SU-DHL-6 (cell line): ENCODE data around the gene RAB40B.

Experiments
- H2AFZ ChIP-seq: fragments of 200-600 bp; sonication (generic); 2 replicates; pipeline ENCODE4 v1.6.1; 2014; ENCODE audit warnings: low read depth, mild to moderate bottlenecking, moderate library complexity, mixed read lengths, antibody characterized with exemption, low read length; ENCODE audit not compliant: severe bottlenecking
- H3F3A ChIP-seq: fragments of 200-600 bp; shearing (Covaris generic); 2 replicates; pipeline ENCODE4 v1.6.0; 2016; ENCODE audit warnings: antibody characterized with exemption, mild to moderate bottlenecking; ENCODE audit not compliant: insufficient read depth
- H3K27ac ChIP-seq: fragments of 200-600 bp; sonication (generic); 2 replicates; pipeline ENCODE4 v1.5.1; 2016; ENCODE audit warnings: low read depth, mild to moderate bottlenecking, low read length, moderate library complexity, mixed read lengths
- H3K27me3 ChIP-seq: fragments of 200-600 bp; sonication (generic), shearing (Covaris generic); 2 replicates; pipeline ENCODE4 v1.6.0; 2014; ENCODE audit warnings: mild to moderate bottlenecking, low read length
- H3K36me3 ChIP-seq: fragments of 200-600 bp; sonication (generic); 2 replicates; pipeline ENCODE4 v1.6.1; 2014; ENCODE audit warnings: mild to moderate bottlenecking, low read length, mixed read lengths
- H3K4me2 ChIP-seq: fragments of 300-600, 200-600 bp; shearing (Covaris generic), sonication (generic); 2 replicates; pipeline ENCODE4 v1.6.0; 2014; ENCODE audit warnings: low read length, low read depth, mild to moderate bottlenecking; ENCODE audit not compliant: poor library complexity, severe bottlenecking
- H3K4me3 ChIP-seq: fragments of 200-600 bp; sonication (generic); 2 replicates; pipeline ENCODE4 v1.5.1; 2014; ENCODE audit warnings: antibody characterized with exemption, low read length, mild to moderate bottlenecking, mixed read lengths; ENCODE audit not compliant: insufficient read depth, poor library complexity, severe bottlenecking
- H3K79me2 ChIP-seq: fragments of 200-600 bp; sonication (generic); 2 replicates; pipeline ENCODE4 v1.6.1; 2014; ENCODE audit warnings: mild to moderate bottlenecking, low read length, moderate library complexity; ENCODE audit not compliant: insufficient read depth
- H3K9ac ChIP-seq: fragments of 200-600 bp; sonication (generic); 2 replicates; pipeline ENCODE4 v1.7.0; 2014; ENCODE audit warnings: mild to moderate bottlenecking, low read length
- H3K9me2 ChIP-seq: fragments of 200-600 bp; sonication (generic); replicated peaks from 2 replicates; pipeline ENCODE4 v1.6.1; 2014; ENCODE audit warnings: low read length; ENCODE audit not compliant: insufficient read depth
- H3K9me3 ChIP-seq: fragments of 200-600 bp; sonication (generic); 2 replicates; pipeline ENCODE4 v1.6.1; 2014; ENCODE audit warnings: low read length, mixed read lengths; ENCODE audit not compliant: insufficient read depth
- H4K20me1 ChIP-seq: fragments of 200-600 bp; sonication (generic); 2 replicates; pipeline ENCODE4 v1.6.1; 2014; ENCODE audit warnings: low read depth, mild to moderate bottlenecking, antibody characterized with exemption, low read length, moderate library complexity, mixed read lengths
- EZH2phosphoT487 ChIP-seq: fragments of 200-600 bp; sonication (generic), shearing (Covaris generic); conservative IDR thresholded peaks from 2 replicates; pipeline ENCODE4 v1.6.1; 2018; ENCODE audit warnings: mild to moderate bottlenecking, antibody characterized with exemption, low read length, moderate library complexity, mixed read lengths
- TF ChIP-seq, protein P1 (sequence below): fragments of 200-600 bp; sonication (generic); IDR thresholded peaks from one replicate; pipeline ENCODE4 v1.5.1; 2017; ENCODE audit warnings: antibody characterized with exemption, mild to moderate bottlenecking, low read length, moderate library complexity; ENCODE audit not compliant: insufficient read depth, poor library complexity, severe bottlenecking

Gene RAB40B

DNA sequence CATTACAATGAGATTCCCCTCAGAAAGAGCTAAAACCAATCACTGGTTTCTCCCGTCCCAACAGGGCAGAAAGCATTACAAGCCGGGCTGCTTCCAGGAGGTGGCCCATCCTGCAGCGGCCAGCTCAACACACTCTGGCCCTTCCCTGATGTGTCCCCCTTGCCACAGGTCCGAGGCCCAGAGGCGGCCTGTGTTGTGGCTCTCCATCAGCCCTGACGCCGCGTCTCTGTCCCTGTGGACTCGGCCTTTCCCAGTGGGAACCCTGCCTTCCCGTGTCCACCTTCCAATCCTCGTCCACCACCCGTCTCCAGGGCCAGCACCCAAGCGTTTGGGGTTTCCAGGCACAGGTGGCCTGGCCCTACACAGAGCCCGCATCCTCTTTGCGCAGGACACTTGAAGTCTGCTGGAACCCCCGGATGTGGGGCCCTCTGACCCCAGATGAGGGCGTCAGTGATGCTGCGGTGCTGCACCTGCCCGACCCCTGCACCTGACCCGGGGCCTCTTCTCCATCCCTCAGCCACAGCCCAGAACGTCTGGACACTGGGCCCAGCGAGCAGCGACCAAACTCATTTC is 21.1 kb downstream of the RAB40B start:
- H3K79me2 ChIP-seq, result no peaks in the 10 kb centered on the region
- no peak overlapping the region for H3K4me3 ChIP-seq
- peak overlapping the region; percentile 76 for H2AFZ ChIP-seq
- no peak for TF ChIP-seq EZH2phosphoT487
- TF ChIP-seq, protein P1, sequence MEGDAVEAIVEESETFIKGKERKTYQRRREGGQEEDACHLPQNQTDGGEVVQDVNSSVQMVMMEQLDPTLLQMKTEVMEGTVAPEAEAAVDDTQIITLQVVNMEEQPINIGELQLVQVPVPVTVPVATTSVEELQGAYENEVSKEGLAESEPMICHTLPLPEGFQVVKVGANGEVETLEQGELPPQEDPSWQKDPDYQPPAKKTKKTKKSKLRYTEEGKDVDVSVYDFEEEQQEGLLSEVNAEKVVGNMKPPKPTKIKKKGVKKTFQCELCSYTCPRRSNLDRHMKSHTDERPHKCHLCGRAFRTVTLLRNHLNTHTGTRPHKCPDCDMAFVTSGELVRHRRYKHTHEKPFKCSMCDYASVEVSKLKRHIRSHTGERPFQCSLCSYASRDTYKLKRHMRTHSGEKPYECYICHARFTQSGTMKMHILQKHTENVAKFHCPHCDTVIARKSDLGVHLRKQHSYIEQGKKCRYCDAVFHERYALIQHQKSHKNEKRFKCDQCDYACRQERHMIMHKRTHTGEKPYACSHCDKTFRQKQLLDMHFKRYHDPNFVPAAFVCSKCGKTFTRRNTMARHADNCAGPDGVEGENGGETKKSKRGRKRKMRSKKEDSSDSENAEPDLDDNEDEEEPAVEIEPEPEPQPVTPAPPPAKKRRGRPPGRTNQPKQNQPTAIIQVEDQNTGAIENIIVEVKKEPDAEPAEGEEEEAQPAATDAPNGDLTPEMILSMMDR, result no peak
- H3F3A ChIP-seq, result peaks cover 12% of the 10 kb centered on the region
- H3K27ac ChIP-seq, result peak overlapping the region; percentile 96
- H3K9ac ChIP-seq, result peak overlapping the region; percentile 50
- no peaks in the 10 kb centered on the region for H3K9me3 ChIP-seq
- no peaks in the 10 kb centered on the region for H4K20me1 ChIP-seq
- H3K36me3 ChIP-seq, result no peaks in the 10 kb centered on the region
- H3K27me3 ChIP-seq, result no peaks in the 10 kb centered on the region
- peak overlapping the region; percentile 68 for H3K4me2 ChIP-seq
- no peaks in the 10 kb centered on the region for H3K9me2 ChIP-seq

DNA sequence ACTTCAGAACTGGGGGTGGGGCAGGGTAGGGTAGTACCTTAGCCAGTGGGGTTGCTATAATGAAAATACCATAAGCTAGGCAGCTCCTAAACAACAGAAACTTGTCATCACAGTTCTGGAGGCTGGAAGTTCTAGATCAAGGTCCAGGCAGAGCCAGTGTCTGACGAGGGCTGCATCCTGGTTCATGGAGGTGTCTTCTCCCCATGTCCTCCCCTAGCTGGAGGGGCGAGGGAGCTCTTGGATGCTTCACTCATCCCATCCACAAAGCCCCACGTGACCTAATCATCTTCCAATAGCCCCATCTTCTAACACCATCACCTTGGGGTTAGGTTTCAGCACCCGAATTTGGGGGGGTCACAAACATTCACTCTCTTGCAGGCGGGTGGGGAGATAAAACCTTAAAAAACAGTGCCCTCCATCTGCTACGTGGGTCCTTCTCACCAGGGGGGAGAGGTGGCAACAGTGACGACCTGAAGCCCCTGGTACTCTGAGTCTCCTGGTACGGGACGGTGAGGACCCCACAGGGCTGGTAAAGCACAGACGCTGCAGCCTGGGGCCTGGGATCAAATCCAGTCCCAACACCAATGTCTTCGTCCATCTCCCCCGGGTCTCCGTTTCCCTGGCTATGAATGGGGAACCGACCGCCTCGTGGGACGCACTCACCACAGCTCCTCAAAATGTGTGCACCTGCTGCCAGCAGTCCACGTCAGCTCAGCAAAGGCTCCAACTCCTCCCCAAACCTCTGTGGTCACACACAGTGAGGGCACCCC is 22.8 kb downstream of the RAB40B start:
- Histone ChIP-seq H4K20me1 (no peaks in the 10 kb centered on the region), H3K9ac (no peak overlapping the region), H3K4me3 (no peak overlapping the region), H3K4me2 (no peak overlapping the region), H3K36me3 (no peaks in the 10 kb centered on the region), H2AFZ (no peak overlapping the region), H3K27ac (no peak overlapping the region), H3K79me2 (no peaks in the 10 kb centered on the region), H3K9me2 (no peaks in the 10 kb centered on the region), H3K27me3 (no peaks in the 10 kb centered on the region), H3F3A (peaks cover 10% of the 10 kb centered on the region), H3K9me3 (no peaks in the 10 kb centered on the region)
- TF ChIP-seq EZH2phosphoT487, result no peak
- TF ChIP-seq, protein P1, result no peak

DNA sequence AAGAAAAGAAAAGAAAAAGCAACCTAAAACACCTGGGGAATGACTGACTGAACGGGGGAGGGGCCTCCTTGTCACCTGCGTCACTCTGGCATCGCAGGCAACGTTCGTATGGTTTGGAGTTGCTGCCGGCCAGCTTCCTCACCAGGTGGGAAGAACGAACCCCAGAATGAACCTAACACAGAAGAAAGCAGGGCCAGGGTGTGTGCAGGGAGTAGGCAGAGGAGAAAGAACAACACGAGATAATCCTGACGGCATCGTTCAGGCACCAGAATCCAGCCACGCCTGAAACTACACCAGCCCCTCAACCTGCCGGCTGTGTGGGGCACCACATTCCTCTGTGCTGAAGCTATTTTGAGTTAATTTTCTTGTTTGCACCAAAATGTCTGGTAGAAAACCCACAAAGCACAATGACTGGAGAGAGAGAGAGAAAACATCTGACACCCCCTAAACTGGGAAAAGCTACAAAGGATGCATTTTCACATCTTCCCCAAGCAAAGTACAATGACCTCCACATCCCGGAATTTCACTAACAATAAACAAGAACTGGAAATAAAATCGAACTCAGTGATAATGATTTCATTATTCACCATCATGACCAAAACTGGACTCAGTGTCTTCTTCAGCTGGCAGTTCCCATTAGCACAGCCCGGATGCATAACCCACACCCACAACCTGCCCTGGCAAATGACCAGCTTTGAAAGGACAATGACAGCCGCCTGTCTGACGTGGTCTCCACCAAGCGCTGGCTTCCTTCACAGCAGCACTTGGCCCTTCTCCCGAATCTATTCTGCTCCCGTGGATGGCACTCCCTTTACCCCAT is 23.6 kb downstream of the RAB40B start:
- Histone ChIP-seq H3K9me2 (no peaks in the 10 kb centered on the region), H4K20me1 (no peaks in the 10 kb centered on the region), H3K4me2 (no peak overlapping the region), H3K27ac (no peak overlapping the region), H3K9ac (no peak overlapping the region), H3K4me3 (no peak overlapping the region), H3K27me3 (no peaks in the 10 kb centered on the region), H3K36me3 (no peaks in the 10 kb centered on the region), H3F3A (peaks cover 12% of the 10 kb centered on the region), H3K79me2 (no peaks in the 10 kb centered on the region), H3K9me3 (no peaks in the 10 kb centered on the region), H2AFZ (no peak overlapping the region)
- TF ChIP-seq EZH2phosphoT487, result no peak
